GM19324 (cell line): ENCODE measurements around the gene TRERF1.
A peak's percentile ranks its signal among the peaks of the same experiment; 100 is the strongest.
"Not testable (repeated sequence)": the region's sequence is repeated elsewhere in the genome, so short reads cannot be mapped to it uniquely, and the experiment has no call there.

ENCODE experiments used
- ATAC-seq: cut with Tn5 transposase; IDR thresholded peaks from one replicate; pipeline ENCODE4 v1.9.1; 2021; ENCODE audit warnings: mild to moderate bottlenecking, moderate library complexity; ENCODE audit not compliant: unreplicated experiment, low FRiP score

Gene TRERF1

GRCh38 chr6:42236030-42236429, 215.7 kb downstream of the TRERF1 start:
- no peak for ATAC-seq

GRCh38 chr6:42232035-42232434, 219.7 kb downstream of the TRERF1 start:
- no peak for ATAC-seq

GRCh38 chr6:42230345-42231321, 221.1 kb downstream of the TRERF1 start:
- ATAC-seq: no peak

GRCh38 chr6:42229506-42230119, 222.1 kb downstream of the TRERF1 start:
- ATAC-seq: no peak

GRCh38 chr6:42228305-42228704, 223.4 kb downstream of the TRERF1 start:
- no peak for ATAC-seq

- ATAC-seq: no peak
Measured at GRCh38 chr6:42227173-42227850, 224.4 kb downstream of the TRERF1 start.

- ATAC-seq: no peak
Measured at GRCh38 chr6:42226645-42227143, 225.0 kb downstream of the TRERF1 start.

GRCh38 chr6:42226161-42226611, 225.5 kb downstream of the TRERF1 start:
- ATAC-seq: no peak

- ATAC-seq: no peak
Measured at GRCh38 chr6:42225419-42225818, 226.3 kb downstream of the TRERF1 start.

GRCh38 chr6:42225029-42225339, 226.7 kb downstream of the TRERF1 start:
- no peak for ATAC-seq

- ATAC-seq: peak; percentile 74
Measured at GRCh38 chr6:42224222-42225028, 227.3 kb downstream of the TRERF1 start.

- ATAC-seq: no peak
Measured at GRCh38 chr6:42222448-42222847, 229.3 kb downstream of the TRERF1 start.

GRCh38 chr6:42221546-42221945, 230.2 kb downstream of the TRERF1 start:
- ATAC-seq: no peak

- no peak for ATAC-seq
Measured at GRCh38 chr6:42220807-42221206, 230.9 kb downstream of the TRERF1 start.

GRCh38 chr6:42217519-42218367, 234.0 kb downstream of the TRERF1 start, which contains the start of gene MRPS10:
Gene MRPS10, minus strand, starts transcription at chr6:42217861. Its CDS starts 12 bp downstream, at chr6:42217849.
- peak; percentile 89 for ATAC-seq

- ATAC-seq: no peak
Measured at GRCh38 chr6:42217157-42217518, 234.6 kb downstream of the TRERF1 start.

- ATAC-seq: not testable (repeated sequence)
Measured at GRCh38 chr6:42216495-42216894, 235.2 kb downstream of the TRERF1 start.

- ATAC-seq: no peak
Measured at GRCh38 chr6:42212442-42212841, 239.3 kb downstream of the TRERF1 start.

- no peak for ATAC-seq
Measured at GRCh38 chr6:42211726-42212125, 240.0 kb downstream of the TRERF1 start.
